ENCODE measurements around the gene OVCA2.

The OVCA2 gene

DNA sequence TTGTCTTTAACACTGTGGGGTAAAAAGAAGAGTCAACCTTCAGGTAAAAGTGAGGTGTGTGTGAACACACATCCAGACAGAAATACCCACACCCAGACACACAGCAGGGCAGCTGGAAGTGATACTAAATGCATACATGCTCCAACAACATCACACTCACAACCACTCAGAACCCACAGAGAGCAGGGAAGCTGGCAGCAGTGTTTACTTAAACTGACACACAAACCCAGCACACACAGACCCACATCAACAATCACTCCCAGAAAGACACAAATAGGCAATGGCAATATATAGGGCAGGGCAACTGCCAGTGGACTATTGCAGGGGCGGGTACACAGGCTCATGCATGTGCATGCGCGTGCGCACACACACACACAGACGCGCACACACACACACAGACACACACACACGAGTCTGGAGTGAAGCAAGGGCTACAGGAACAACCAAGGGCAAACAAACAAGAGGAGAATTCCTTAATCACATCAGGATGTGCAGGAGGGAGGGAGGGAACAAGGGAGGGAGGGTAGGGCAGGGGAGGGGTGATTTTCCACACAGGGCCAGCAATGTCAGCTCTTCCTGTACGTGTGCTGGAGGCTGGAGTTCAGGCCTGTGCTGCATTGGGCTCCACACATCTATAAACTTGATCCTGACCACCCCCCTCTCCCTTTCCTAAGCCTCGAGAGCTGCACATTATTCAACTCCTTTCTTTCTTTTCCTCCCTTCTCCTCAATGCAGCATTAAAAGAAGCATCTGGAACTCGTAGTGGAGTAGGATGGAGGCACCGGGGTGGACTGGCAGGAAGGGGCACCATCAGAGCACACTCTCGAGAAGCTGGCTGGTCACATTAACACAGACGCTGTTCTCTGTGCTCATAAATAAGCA, 43.2 kb downstream of the OVCA2 start:
- FAIRE-seq = no peak
- DNase-seq (ENCODE audit: low spot score) = no peak

DNA sequence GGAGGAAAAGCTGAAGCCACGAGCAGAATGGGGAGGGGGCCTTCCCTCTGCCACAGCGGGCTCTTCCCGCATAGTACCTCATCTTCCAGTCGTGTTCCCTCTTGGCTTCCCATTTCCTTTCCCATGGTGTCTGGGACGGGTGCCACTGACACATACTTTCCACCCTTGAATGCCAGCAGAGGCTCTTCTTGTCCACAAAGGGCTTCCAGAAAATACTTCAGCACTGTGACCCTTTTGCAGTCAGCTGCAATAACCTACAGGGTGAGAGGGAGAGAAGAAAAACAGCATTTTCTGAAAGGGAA, 43.8 kb downstream of the OVCA2 start:
- FAIRE-seq (no peak), DNase-seq (ENCODE audit: low spot score) (no peak)

DNA sequence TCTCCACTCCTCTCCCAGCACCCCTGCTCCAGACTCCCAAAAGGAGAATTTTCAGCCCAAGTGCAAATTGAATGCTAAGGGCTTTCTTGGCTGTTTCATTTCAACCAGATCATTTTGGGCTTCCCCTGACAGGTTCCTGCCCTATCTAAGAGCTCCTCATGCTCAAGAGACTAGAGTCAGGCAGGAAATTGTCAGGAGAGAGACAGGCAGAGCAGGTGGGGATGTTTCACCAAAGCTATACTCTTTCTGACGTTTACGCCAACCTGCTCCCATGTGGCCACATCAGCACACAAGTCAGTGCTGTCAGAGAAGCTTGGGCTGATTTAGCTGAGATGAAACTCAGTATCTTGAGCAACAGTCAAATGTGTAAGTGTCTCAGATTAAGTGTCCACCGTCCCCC, 44.5 kb downstream of the OVCA2 start:
- no peak for FAIRE-seq
- no peak for DNase-seq (ENCODE audit: low spot score)

DNA sequence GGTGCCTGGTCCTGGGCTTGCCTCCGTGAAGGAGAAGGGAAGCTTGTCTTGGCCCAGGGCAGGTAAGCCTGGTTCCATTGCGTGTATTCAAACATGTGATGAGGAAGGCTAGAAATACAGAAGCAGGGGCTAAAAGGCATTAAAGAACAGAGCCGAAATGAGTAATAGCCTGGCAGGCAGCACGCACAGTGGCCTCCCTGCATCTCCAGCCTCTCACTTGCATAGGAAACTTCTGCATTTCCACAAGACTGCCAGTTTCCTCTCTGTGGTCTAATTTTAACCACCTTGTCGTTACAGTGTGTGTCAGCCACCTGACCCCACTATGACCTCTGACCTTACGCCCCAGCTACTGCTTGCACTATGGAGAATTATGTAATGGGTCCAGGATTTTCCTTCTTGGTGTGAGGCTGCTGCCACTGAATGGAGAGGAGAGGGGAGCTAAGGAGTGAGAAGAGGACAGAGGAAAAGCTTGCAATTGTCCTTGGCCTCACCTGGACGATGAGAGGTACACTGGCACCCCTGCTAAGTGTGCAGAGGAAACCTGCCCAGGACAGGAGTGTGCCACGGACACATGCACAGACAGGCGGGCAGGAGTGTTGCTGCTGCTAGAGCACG, 45.9 kb downstream of the OVCA2 start:
- FAIRE-seq (no peak), DNase-seq (ENCODE audit: low spot score) (no peak)

DNA sequence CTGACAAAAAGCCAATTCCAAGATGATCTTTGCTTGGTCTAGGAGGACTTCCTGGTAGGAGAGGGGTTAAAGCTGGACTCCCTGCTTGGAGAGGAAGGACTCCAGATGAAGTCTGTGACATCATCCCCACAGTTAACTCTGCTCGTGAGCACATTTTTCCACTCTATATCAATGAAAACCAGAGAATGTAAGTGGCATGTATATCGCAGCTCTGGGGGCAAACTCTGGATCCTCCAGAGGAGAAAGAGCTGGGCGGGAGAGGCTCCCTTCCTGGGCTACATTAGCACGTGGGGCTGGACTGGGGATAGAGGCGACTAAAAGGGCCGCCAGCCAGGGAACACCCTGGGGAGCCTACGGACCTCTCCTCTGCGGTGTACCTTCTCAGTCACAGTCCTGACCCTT, 47.2 kb downstream of the OVCA2 start:
- no peak for FAIRE-seq
- no peak for DNase-seq (ENCODE audit: low spot score)

DNA sequence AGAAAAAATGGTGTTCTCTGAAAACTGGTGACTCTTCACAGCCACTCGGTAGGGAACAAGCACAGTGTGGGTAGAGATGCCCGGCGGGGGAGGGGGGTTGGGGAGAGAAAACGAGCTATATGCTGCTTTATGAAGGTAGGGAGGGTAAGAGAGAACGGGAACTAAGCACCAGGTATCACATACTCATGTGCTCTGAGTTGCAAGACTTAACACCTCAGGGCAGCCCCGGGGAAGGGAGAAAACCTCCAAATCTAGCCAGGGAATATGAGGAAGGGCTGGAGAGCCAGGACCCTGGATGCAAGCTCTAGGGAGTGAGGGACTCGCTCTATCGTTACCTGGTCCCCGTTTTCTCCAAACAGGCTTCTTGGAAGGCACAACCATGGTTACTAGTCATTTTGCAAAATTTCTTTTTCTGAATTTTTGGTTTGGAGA, 48.4 kb downstream of the OVCA2 start:
- FAIRE-seq (no peak), DNase-seq (ENCODE audit: low spot score) (no peak)

DNA sequence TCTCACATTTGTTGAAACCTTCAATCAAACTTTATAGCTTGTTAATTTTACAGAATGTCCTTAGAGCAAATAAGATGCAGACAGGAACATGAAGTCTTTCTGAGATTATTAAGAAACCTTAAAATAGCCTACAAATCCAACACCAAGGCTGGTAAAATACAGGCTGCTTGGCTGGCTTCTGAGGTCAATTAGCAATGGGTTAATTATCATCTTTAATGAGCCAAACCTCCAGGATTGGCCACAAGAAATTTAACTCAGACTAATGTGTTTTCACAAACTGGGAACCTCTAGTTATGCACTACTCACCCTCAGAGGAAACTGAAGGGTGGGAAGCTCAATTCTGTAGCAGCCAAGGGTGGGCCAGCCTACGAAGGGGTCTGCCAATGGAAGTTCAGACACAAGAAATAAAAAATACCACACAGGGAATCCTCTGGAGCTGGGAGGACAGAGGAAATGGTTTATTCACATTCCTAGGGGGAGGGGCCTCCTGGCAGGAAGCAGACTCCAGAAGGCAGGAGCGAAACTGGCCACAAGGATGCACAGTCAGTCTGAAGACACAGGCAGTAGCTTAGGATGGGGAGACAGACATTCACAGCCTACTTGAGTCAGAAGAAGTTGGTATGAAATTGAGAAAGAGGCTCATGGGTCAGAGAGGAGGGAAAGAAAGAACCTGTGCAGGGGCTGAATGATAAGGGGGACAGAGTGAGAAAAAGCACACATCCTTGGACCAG, 49.1 kb downstream of the OVCA2 start:
- FAIRE-seq = peak; percentile 50
- peak; percentile 74 for DNase-seq (ENCODE audit: low spot score)

DNA sequence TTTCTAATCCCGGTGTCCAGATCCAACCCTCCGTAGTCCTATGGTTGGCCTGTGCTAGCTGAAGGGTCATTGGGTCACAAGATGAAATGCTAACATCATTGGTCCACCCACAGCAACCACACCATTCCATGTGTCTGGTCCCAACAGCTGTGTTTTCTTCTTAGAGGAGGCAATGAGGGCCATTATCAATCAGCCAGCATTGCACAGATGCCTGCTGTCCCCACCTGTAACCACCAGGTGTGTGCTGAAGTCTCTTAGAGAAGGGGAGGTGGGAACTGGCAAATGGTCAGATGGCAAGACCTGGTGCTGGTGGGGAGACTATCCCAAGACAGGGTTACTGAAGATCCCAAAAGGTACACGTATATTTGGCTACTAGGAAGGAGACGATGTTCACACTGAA, 50.4 kb downstream of the OVCA2 start:
- FAIRE-seq (no peak), DNase-seq (ENCODE audit: low spot score) (no peak)
